IMR-90 (cell line): ENCODE data around the gene MIEN1. TPM values are rescaled to one million over a fixed set of nuclear protein-coding genes. Genes with fewer than 3 reads are reported as not detected.

ENCODE experiments used
- ATAC-seq: fragments of 200-7000 bp; cut with Tn5 transposase; 2 replicates; pipeline ENCODE4 v1.9.1; 2020; ENCODE audit warnings: low read depth, mild to moderate bottlenecking, moderate library complexity
- BruUV-seq: library from RNA; stranded (reverse); fragments of 400-500 nt; replicated peaks from 2 replicates; lab custom pipeline; 2021; lab: Mats Ljungman, UMichigan
- CTCF ChIA-PET: fragments of 300-600 bp; formaldehyde crosslinking; extraction: SDS; loops from one replicate; lab custom pipeline; 2021; ENCODE audit warnings: antibody characterized with exemption; lab: Yijun Ruan, JAX
- POLR2A ChIA-PET: fragments of 300-600 bp; sonication (Branson Sonifier 250); formaldehyde crosslinking; loops from one replicate; lab custom pipeline; 2022; ENCODE audit warnings: antibody characterized with exemption; ENCODE audit not compliant: unreplicated experiment; lab: Charles Lee
- DNase-seq: peaks from one replicate; pipeline ENCODE4 v3.0.0; 2013
- H2AFZ ChIP-seq: replicated peaks from 2 replicates; pipeline ENCODE3; 2013; ENCODE audit warnings: low read length, mild to moderate bottlenecking; ENCODE audit not compliant: poor library complexity
- H2AK5ac ChIP-seq: 2 replicates; pipeline ENCODE4 v1.6.1; 2013; ENCODE audit warnings: low read depth, low read length, inconsistent platforms
- H2AK9ac ChIP-seq: replicated peaks from 2 replicates; pipeline ENCODE3; 2013; ENCODE audit warnings: mild to moderate bottlenecking, low read depth, low read length, moderate library complexity; ENCODE audit not compliant: poor library complexity
- H2BK120ac ChIP-seq: 2 replicates; pipeline ENCODE4 v1.6.1; 2013; ENCODE audit warnings: low read depth, low read length, inconsistent platforms
- H2BK15ac ChIP-seq: 3 replicates; pipeline ENCODE4 v1.6.1; 2013; ENCODE audit warnings: low read depth, low read length, inconsistent platforms
- H2BK20ac ChIP-seq: 2 replicates; pipeline ENCODE4 v1.6.1; 2013; ENCODE audit warnings: low read depth, mild to moderate bottlenecking, inconsistent platforms, low read length, moderate library complexity
- H2BK5ac ChIP-seq: 2 replicates; pipeline ENCODE4 v1.6.1; 2013; ENCODE audit warnings: mild to moderate bottlenecking, low read depth, low read length, inconsistent platforms; ENCODE audit not compliant: poor library complexity, severe bottlenecking
- H3K14ac ChIP-seq: replicated peaks from 2 replicates; pipeline ENCODE4 v1.6.1; 2013; ENCODE audit warnings: low read depth, low read length, inconsistent platforms
- H3K18ac ChIP-seq: 2 replicates; pipeline ENCODE4 v1.6.1; 2013; ENCODE audit warnings: low read depth, low read length, control low read depth
- H3K23ac ChIP-seq: 2 replicates; pipeline ENCODE4 v1.6.1; 2013; ENCODE audit warnings: low read depth, low read length, inconsistent platforms
- H3K27ac ChIP-seq: 2 replicates; pipeline ENCODE4 v1.5.1; 2013; ENCODE audit warnings: mild to moderate bottlenecking, control low read depth, low read length; ENCODE audit not compliant: insufficient read depth
- H3K27me3 ChIP-seq: 2 replicates; pipeline ENCODE4 v1.6.1; 2013; ENCODE audit warnings: low read length; ENCODE audit not compliant: control insufficient read depth, insufficient read depth
- H3K36me3 ChIP-seq: 2 replicates; pipeline ENCODE4 v1.6.1; 2013; ENCODE audit warnings: low read length, mixed read lengths; ENCODE audit not compliant: control insufficient read depth, insufficient read depth
- H3K4ac ChIP-seq: 2 replicates; pipeline ENCODE4 v1.6.1; 2013; ENCODE audit warnings: low read depth, low read length, inconsistent platforms
- H3K4me1 ChIP-seq: 2 replicates; pipeline ENCODE4 v1.6.1; 2013; ENCODE audit warnings: low read length, mixed read lengths; ENCODE audit not compliant: control insufficient read depth, insufficient read depth
- H3K4me2 ChIP-seq: 2 replicates; pipeline ENCODE4 v1.6.1; 2013; ENCODE audit warnings: low read depth, mild to moderate bottlenecking, control low read depth, low read length, moderate library complexity
- H3K4me3 ChIP-seq: 2 replicates; pipeline ENCODE4 v1.5.1; 2013; ENCODE audit warnings: low read depth, mild to moderate bottlenecking, control low read depth, low read length, moderate library complexity; ENCODE audit not compliant: insufficient read depth
- H3K56ac ChIP-seq: 2 replicates; pipeline ENCODE4 v1.6.1; 2013; ENCODE audit warnings: low read length, inconsistent platforms; ENCODE audit not compliant: insufficient read depth; ENCODE audit errors: extremely low read depth
- H3K79me1 ChIP-seq, 2 experiments: 2 replicates each; pipeline ENCODE4 v1.6.1; 2013; ENCODE audit warnings: low read length in 2 of 2, inconsistent platforms in 1 of 2, low read depth in 1 of 2
- H3K9ac ChIP-seq: 2 replicates; pipeline ENCODE4 v1.6.1; 2013; ENCODE audit warnings: low read depth, low read length, control low read depth
- H3K9me1 ChIP-seq: 2 replicates; pipeline ENCODE4 v1.6.1; 2013; ENCODE audit warnings: low read length, inconsistent platforms; ENCODE audit not compliant: insufficient read depth
- H3K9me3 ChIP-seq: 2 replicates; pipeline ENCODE4 v1.6.1; 2013; ENCODE audit warnings: low read length; ENCODE audit not compliant: control insufficient read depth, insufficient read depth
- H4K20me1 ChIP-seq: 2 replicates; pipeline ENCODE4 v1.6.1; 2013; ENCODE audit warnings: low read length, inconsistent platforms; ENCODE audit not compliant: insufficient read depth
- H4K5ac ChIP-seq: 2 replicates; pipeline ENCODE4 v1.6.1; 2013; ENCODE audit warnings: mild to moderate bottlenecking, low read depth, low read length, control low read depth
- H4K8ac ChIP-seq, 2 experiments: 2 replicates each; pipeline ENCODE4 v1.6.1; 2013; ENCODE audit warnings: low read depth in 2 of 2, low read length in 2 of 2, control low read depth in 1 of 2, inconsistent platforms in 1 of 2
- H4K91ac ChIP-seq: 2 replicates; pipeline ENCODE4 v1.6.1; 2013; ENCODE audit warnings: low read depth, low read length, inconsistent platforms; ENCODE audit not compliant: insufficient read depth
- BHLHE40 ChIP-seq: fragments of 150-350 bp; IDR thresholded peaks from 2 replicates; pipeline ENCODE4 v1.6.1; 2016; ENCODE audit warnings: mild to moderate bottlenecking, low read depth, low read length
- CEBPB ChIP-seq: IDR thresholded peaks from 2 replicates; pipeline ENCODE4 v1.6.1; 2012; ENCODE audit warnings: low read depth, low read length, improper control_type of control experiment
- CHD1 ChIP-seq: IDR thresholded peaks from 2 replicates; pipeline ENCODE4 v1.6.1; 2012; ENCODE audit warnings: low read depth, low read length, improper control_type of control experiment
- MAFK ChIP-seq: IDR thresholded peaks from 2 replicates; pipeline ENCODE4 v1.6.1; 2012; ENCODE audit warnings: low read depth, low read length, improper control_type of control experiment
- MAZ ChIP-seq: IDR thresholded peaks from 2 replicates; pipeline ENCODE4 v1.6.1; 2012; ENCODE audit warnings: low read depth, mild to moderate bottlenecking, low read length, improper control_type of control experiment, moderate library complexity, borderline replicate concordance
- RAD21 ChIP-seq: IDR thresholded peaks from 2 replicates; pipeline ENCODE4 v1.6.1; 2012; ENCODE audit warnings: low read length, improper control_type of control experiment
- SMC3 ChIP-seq: fragments of 150-350 bp; IDR thresholded peaks from 2 replicates; pipeline ENCODE4 v1.6.1; 2016; ENCODE audit warnings: low read depth, mild to moderate bottlenecking, antibody characterized with exemption, low read length, moderate library complexity
- WGBS, 2 experiments: methylation state at CpG; one replicate each; pipeline versions ENCODE4 v1.1.5 to v1.1.7; 2013; ENCODE audit warnings: missing lambda C conversion rate in 2 of 2; ENCODE audit not compliant: insufficient read length in 1 of 2; ENCODE audit errors: extremely low coverage in 2 of 2; 5-methylcytosine and 5-hydroxymethylcytosine counted together
- dilution Hi-C: fragments of 300-500 bp; cut with HindIII; formaldehyde crosslinking; loops from one replicate; pipeline ENCODE4 v1.14.3; 2018; ENCODE audit warnings: low sequenced_read_pairs; ENCODE audit not compliant: unreplicated experiment
- in situ Hi-C: fragments of 300-500 bp; cut with MboI; formaldehyde crosslinking; loops from 3 replicates; pipeline ENCODE4 v1.14.3; 2019; ENCODE audit warnings: low sequenced_read_pairs, inconsistent platforms, mixed read lengths
- intact Hi-C: fragments of 100-400 bp; cut with micrococcal nuclease; formaldehyde crosslinking; loops from 2 replicates; pipeline ENCODE4 v1.10.0; 2022
- polyA plus RNA-seq, 3 experiments: library from polyadenylated mRNA; depleted of rRNA; stranded (reverse); fragments of >200 nt; gene quantifications; 2 replicates each; pipeline ENCODE4 v1.2.3, GENCODE V29; 2012; ENCODE audit warnings: low replicate concordance in 1 of 3
- total RNA-seq: library from RNA; depleted of rRNA; stranded (reverse); fragments of >200 nt; gene quantifications from 2 replicates; pipeline ENCODE4 v1.2.3, GENCODE V29; 2012
- TF ChIP-seq, protein P1 (sequence below): fragments of 150-350 bp; IDR thresholded peaks from 2 replicates; pipeline ENCODE4 v1.6.1; 2016; ENCODE audit warnings: low read depth, mild to moderate bottlenecking, low read length, moderate library complexity, borderline replicate concordance

Gene MIEN1
- total and polyA plus RNA-seq, 2 of the 4 experiments (the other 2 are of a cell fraction), result 20.3 to 75.6 TPM

DNA sequence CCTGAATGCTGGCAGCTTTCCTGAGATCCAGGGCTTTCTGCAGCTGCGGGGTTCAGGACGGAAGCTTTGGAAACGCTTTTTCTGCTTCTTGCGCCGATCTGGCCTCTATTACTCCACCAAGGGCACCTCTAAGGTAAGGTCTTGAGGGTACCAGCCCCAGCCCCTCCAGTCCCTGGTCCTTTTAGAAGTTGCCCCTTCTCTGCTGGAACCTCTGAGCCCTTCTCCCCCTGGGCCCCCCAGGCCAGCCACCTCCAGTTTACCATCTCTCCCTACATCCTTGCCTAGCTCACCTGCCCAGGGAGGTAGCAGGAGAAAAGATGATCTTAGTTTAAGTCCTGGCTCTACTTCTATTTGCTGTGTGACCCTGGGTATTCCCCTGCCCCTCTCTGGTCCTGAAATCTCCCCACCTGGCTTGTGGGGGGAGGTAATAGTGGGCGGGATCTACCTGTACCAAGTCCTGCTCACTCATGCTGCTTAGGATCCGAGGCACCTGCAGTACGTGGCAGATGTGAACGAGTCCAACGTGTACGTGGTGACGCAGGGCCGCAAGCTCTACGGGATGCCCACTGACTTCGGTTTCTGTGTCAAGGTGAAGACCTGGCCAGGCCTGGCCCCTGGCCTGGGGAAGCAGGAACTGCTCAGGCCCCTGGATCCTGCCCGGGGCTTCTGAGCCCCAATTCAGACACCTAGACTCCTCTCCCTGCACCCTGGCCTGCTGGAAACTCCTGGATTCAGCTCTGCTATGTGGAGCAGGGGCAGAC, 13.9 kb upstream of the MIEN1 start:
- Histone ChIP-seq H2AK9ac (peak overlapping the region; percentile 13), H2BK120ac (no peak overlapping the region), H3K18ac (no peak overlapping the region), H3K14ac (no peak overlapping the region), H3K27me3 (peaks cover 36% of the 10 kb centered on the region), H4K20me1 (no peaks in the 10 kb centered on the region), H3K4me3 (no peak overlapping the region), H3K56ac (no peak overlapping the region), H3K9ac (no peak overlapping the region), H2BK5ac (no peak overlapping the region), H2BK15ac (no peak overlapping the region), H3K9me3 (no peaks in the 10 kb centered on the region), H2AFZ (no peak overlapping the region), H3K79me1 (no peaks in the 10 kb centered on the region), H3K36me3 (no peaks in the 10 kb centered on the region), H3K4ac (no peak overlapping the region), H2AK5ac (no peak overlapping the region; the same call in 1 of the 2 replicates), H3K23ac (no peak overlapping the region), H4K8ac (no peak overlapping the region), H3K9me1 (0 out of 2 replicates have a peak, but pooled peaks cover 6% of the 10 kb centered on the region), H3K4me2 (no peak overlapping the region), H3K4me1 (peaks cover 13% of the 10 kb centered on the region; the same call in 1 of the 2 replicates), H2BK20ac (no peak overlapping the region), H4K5ac (no peak overlapping the region), H4K91ac (no peak overlapping the region), H3K27ac (no peak overlapping the region)
- CTCF ChIA-PET, result interaction anchor here (0.6 kb wide), 1 partner anchor 11 kb away, joined by 3 read pairs; no protein-coding TSS in a partner anchor
- no TSS peak for BruUV-seq
- ATAC-seq (no peak), DNase-seq (no peak)
- in situ Hi-C loops, result no loop called here
- dilution Hi-C loops, result no loop called here
- intact Hi-C loops, result no loop called here
- POLR2A ChIA-PET, result no interaction called here
- TF ChIP-seq BHLHE40, result no peak
- no peak for TF ChIP-seq MAFK
- no peak for TF ChIP-seq CEBPB
- TF ChIP-seq, protein P1, sequence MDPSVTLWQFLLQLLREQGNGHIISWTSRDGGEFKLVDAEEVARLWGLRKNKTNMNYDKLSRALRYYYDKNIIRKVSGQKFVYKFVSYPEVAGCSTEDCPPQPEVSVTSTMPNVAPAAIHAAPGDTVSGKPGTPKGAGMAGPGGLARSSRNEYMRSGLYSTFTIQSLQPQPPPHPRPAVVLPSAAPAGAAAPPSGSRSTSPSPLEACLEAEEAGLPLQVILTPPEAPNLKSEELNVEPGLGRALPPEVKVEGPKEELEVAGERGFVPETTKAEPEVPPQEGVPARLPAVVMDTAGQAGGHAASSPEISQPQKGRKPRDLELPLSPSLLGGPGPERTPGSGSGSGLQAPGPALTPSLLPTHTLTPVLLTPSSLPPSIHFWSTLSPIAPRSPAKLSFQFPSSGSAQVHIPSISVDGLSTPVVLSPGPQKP, result no peak
- TF ChIP-seq RAD21, result no peak
- TF ChIP-seq MAZ, result no peak
- no peak for TF ChIP-seq SMC3
- TF ChIP-seq CHD1, result no peak
- WGBS, 2 experiments, result 70% methylated on average over 11 of the region's 16 CpGs; no CpG with 5 or more reads in 1 of the 2 experiments
